Measurements from ENCODE around the gene MADCAM1.
A peak's percentile ranks its signal among the peaks of the same experiment; 100 is the strongest.
"Not testable (repeated sequence)": the region's sequence is repeated elsewhere in the genome, so short reads cannot be mapped to it uniquely, and the experiment has no call there.

MADCAM1 gene

DNA sequence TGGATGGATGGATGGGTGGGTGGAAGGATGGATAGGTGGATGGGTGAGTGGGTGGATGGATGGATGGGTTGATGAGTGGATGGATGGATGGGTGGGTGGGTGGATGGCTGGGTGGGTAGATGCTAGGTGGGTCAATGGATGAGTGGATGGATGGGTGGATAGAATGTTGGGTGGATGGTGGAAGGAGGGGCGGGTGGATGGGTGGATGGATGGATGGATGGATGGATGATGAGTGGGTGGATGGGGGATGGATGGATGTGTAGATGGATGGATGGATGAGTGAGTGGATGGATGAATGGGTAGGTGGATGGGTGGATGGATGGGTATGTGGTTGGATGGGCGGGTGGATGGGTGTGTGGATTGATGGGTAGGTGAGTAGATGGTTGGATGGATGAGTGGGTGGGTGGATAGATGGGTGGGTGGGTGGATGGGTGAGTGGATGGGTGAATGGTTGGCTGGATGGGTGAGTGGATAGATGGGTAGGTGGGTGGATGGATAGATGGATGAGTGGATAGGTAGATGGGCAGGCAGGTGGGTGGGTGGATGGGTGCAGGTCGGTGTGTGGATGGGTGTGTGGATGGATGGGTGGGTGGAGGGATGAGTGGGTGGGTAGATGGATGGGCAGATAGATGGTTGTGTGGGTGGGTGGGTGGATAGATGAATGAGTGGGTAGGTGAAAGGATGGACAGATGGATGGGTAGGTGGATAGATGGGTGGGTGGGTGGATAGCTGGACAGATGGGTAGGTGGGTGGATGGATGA is 31.1 kb upstream of the MADCAM1 start:
- DNase-seq: no peak

DNA sequence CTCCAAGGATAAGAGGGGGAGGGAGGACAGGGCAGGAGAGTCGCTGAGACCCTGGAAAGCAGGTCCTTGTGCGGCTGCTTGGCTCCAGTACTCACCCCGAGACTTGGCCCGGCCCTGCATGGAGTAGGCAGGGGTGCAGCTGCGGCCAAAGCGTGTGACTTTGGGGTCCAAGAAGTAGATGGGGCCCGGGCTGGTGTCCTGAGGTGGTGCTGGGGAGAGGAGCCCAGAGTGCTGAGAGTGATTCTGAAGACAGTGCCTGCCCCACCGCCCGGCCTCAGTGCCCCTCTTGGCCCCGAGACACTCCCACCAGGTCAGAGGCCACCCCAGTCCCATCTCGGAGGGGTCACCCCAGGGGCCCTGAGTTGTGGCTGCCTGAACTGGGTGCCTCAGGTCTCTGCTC is 28.7 kb upstream of the MADCAM1 start:
- DNase-seq: no peak

DNA sequence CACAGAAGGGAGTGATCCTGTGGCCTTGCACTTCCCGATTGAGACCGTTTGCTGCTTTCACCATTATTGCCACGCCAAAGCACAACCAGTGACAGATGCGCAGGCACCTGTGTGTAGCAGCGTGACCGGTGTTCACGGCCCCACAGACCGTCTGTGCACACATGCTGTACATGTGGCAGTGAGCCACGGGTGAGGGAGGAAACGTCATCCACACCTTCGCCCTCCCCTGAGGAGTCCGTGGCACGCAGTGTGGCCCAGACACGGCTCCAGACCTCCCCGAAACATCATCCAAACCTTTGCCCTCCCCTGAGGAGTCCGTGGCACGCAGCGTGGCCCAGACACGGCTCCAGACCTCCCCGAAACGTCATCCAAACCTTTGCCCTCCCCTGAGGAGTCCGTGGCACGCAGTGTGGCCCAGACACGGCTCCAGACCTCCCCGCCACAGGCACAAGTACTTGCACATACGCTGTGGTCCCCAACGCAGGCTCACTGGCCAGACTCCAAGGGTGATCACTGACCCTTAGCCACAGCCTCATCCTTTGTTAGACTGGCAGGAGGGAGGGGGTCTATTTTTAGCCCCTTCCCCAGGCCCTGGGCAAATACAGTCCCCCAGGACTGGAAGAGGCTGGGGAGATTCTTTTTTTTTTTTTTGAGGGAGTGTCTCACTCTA is 27.6 kb upstream of the MADCAM1 start:
- no peak for DNase-seq

DNA sequence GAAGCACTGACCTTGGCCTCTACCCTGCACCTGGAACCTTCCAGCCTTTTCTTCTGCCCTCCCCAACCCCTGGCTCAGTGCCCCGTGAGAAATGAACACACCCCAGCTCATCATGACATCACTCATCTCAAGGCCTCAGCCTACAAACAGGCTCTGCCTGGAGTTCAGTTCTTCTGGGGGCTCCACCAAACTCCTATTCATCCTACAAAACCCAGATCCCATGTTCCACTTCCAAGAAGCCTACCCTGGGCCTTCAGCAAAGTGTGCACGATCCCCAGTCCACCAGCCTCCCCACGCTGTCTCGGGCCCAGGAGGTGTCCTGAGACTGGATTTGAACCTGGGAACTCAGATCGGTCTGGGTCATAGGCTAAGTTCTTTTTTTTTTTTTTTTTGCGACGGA is 26.5 kb upstream of the MADCAM1 start:
- DNase-seq: no peak

DNA sequence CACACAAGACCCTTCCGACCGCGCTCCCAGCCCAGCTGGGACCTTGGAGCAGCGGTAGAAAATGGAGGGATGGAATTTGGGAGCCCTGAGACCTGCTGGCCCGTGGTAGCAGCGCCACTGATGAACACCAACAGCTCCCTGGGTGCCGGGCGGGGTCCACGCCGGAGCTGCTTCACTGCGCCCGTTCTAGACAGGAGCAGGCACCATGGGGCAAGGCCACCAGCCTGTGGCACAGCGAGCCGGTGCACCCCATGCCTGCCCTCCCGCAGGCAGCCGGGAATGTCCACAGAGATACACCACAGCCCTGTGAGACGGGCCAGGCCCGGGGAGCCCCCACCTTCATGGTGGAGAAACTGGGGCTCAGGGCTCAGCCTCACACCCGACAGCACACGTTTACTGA is 25.6 kb upstream of the MADCAM1 start:
- no peak for DNase-seq

DNA sequence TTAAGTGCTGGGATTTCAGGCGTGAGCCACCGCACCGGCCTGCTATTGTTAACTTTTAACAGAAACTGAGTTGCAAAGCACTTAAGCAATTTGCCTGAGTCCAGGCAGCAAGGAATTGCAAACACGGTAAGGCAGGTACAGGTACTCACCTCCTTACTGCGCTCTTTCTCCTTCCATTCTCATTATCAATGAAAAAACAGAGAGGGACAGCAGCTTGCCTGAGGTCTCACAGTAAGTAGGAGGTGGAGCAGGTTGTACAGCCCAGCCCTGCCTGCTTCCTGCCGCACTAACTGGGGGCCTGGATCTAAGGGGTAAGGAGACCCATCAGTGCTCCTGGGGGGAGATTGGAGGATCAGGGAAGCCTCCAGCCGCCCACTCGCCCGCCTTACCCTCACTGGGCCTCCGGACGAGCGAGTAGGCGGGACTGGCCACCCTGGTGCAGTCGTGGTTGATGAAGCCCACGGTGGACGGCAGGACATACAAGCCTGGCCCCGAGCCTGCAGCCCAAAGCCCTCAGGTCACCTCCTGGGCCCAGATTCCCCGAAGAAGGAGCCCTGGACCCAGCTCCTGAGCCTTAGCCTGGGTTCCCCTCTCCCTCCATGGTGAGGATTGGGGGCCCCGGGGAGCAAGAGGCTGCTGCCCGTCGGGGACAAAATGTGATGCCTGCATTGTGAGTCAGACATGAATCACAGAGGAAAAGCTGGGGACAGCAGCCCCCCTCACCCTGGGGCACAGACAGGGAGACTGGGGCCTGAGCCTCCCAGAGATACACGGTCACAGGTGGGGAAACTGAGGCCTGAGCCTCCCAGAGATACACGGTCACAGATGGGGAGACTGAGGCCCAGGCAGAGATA is 24.1 kb upstream of the MADCAM1 start:
- DNase-seq: no peak

DNA sequence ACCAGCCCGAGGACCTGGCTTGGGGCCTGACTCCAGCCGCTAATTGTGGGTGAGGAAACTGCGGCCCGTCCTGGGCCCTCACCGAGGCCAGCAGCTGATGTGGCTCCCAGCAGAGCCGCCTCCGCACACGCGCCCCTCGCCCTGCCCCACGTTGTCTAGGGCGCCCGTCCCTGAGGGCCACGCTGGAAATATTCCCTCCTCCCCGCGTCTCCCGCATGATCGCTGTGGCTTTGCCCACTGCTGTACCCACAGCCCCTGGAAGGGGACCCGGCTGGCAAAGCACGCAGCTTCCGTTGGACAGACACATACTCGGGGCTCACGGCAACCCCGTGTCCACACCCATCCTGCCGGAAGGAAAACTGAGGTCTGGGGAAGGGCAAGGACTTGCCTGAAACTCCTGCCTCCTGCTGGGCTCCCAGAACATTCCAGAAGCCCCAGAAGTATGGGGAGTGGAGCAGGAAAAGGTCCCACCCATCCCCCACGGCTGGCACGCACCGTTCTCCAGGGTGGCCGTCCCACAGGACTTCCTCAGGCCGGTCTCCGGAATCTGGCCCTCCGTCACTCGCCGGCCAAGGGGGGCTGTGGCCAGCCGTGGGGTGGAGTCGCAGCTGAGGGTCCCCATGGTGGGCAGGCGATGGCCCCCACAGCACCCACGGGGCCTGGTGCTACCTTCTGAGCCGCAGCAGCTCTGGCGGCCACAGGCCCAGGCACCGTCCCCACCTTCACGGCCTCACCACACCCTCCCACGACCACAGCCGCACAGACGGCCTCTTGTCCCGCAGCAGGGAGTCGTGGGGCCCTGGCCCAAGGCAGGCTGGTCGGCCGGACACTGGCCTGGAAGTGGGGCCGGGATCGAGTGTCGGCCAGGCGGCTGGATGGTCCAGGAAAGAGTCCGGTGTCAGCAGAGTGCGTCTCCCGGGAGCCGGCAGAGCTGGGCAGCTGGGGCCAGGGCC is 21.9 kb upstream of the MADCAM1 start:
- no peak for DNase-seq

DNA sequence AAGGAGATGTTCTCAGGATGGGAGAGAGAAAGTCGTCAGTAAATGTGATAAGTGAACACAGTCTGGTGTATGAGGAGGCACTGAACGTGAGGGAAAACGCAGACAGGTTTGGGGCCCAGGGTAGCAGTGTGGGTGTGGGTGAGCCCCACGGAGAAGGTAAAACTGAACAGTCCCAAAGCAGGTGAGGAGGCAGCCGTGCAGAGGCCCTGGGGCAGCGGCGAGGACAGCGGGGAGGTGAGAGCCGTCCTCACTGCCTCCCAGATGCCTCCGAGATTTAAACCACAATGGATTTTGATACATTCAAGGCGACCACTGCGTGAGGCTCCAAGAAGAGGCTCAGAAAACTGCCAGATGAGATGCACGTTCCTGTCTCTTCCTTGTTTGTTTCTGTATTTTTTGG is 20.9 kb upstream of the MADCAM1 start:
- DNase-seq: no peak

DNA sequence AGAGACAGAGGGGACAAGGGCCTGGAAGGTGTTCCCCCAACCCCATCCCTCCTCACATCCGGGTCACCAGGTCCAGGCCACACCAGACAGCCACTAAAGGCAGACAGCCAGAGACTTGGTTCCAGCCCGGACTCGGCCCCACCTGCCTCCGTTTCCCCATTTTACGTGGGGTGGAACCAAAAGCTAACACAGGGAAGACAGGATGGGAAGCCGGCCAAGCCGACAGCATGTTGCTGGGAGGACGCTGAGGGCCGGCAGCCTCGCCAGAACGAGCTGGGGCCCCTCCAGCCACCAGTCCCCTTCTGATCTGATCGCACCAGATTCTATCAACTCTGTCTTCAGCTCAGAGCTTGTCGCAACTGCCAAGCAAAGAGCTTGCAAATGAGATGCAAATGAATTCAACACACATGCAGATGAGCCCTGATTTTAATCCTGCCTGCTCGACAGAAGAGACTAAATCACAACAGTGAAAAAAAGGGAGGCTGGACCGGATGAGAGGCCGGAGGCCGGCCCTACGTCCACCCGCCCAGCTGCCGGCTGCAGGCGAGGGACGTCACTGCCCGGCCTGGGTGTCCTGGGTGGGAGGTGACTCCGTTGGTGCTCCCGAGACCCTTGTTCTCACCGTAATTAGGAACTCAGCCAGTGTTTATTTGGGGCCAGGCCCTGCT is 17.9 kb upstream of the MADCAM1 start:
- no peak for DNase-seq

DNA sequence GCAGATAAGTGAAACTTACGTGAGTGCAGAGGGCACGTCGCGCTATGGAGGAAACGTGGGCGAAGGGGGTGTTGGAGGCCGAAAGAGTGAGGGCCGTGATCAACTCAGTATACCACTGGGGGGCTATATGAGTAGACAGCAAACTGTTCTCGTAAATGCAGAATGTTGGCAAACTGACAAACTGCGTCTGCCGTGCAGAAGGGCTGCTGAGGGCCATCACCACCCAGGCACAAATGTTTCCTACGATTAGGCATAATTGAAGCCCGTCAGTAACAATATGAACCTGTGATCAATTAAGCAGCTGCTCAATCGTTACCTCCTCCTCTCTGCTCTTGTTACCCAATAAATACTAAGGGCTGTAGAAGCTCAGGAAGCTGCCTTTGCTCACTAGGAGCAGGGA is 17.3 kb upstream of the MADCAM1 start:
- no peak for DNase-seq

DNA sequence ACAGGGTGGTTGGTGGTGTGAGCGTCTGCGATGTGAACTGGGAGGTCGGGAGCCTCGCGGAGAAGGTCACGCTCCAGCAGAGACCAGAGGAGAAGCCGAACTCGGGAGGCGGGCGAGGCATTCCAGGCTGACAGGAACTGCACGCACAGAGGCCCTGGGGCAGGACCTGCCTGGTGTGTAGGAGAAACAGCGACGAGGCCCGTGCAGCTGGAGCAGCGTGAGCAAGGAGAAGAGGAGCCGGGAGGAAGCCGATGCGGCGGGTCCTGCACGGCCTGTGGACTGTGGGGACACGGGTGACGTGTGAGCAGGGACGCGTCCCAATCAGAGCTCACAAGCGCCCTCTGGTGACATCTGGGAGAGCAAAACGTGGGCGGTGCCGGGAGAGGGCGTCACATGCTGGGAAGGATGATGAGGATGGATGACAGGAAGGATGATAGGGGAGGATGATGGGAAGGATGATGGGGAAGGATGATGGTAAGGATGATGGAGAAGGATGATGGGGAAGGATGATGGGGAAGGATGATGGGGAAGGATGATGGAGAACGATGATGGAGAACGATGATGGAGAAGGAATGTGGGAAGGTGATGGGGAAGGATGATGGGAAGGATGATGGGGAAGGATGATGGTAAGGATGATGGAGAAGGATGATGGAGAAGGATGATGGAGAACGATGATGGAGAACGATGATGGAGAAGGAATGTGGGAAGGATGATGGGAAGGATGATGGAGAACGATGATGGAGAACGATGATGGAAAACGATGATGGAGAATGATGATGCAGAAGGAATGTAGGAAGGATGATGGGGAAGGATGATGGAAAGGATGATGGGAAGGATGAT is 16.1 kb upstream of the MADCAM1 start:
- DNase-seq: peak; percentile 81

DNA sequence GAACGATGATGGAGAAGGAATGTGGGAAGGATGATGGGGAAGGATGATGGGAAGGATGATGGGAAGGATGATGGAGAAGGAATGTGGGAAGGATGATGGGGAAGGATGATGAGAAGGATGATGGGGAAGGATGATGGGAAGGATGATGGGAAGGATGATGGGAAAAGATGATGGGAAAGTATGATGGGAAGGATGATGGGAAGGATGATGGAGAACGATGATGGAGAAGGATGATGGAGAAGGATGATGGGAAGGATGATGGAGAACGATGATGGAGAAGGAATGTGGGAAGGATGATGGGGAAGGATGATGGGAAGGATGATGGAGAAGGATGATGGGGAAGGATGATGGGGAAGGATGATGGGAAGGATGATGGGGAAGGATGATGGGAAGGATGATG is 15.2 kb upstream of the MADCAM1 start:
- DNase-seq: not testable (repeated sequence)

DNA sequence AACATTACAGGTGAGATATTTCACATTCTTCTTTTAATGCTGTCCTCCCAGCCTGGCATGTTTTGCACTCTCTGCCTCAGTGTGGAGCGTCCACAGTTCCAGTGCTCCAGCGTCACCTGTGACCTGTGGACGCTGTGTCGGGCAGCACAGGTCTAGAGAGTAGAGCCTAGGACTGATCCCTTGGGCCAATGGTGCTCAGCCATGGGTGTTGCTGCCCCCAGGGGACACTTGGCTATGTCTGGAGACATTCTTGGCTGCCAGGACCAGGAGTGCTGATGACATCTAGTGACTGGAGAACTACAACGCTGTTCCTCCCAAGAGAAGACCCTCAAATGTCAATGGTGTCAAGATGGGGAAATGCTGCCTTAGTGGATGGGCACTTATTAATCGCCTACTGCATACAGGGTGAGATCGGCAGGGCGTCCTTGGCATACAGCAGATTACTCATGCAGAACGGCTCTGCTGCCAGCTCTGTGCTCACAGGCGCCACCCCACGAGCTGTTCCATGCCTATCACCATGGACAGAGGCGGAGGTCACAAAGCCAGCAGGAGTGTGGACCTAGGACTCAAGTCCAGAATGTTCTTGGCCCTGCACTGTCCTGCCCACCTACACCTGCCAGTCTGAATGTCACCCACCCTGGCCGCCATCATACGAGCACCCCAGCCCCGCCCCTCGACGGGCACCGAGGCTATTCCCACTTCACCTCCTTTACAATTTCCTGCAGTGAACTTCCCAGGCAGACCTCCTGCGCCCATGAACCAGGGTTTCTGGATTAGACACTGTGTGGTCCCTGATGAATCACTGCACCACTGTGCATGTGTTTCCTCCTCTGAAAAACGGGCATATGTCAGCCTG is 13.9 kb upstream of the MADCAM1 start:
- DNase-seq: no peak

DNA sequence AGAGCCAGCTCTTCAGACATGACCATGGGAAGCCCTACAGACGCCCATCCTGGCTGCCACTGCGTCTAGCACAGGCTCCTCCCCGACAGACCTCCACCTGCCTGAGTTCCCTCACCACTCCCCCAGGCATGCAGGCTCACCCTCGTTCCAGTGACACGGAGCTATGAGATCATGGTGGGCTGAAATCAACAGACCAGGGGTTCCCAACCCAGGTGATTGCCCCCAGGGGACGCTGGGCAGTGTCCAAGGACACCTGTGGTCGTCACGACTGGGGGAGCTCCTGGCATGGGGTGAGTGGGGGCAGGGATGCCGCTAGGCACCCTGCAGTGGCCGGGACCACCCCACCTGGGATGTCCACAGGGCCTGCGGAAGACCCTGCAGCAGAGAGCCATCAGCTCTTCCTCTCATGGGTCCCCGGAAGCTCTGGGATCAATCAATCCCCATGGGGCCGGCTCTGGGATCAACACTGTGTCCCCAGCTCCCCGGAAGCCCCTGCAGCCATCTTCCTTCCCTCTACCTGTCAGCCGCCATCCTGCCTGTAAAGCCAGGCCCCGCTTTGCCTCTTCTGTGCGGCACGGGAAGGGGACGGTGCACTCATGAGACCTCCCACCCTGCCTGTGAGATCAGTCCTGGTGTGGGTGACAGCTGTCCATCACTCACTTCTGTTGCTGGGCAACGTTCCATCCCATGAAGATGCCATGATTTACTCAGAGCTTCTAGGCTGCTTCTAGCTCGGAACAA is 12.8 kb upstream of the MADCAM1 start:
- DNase-seq: no peak

DNA sequence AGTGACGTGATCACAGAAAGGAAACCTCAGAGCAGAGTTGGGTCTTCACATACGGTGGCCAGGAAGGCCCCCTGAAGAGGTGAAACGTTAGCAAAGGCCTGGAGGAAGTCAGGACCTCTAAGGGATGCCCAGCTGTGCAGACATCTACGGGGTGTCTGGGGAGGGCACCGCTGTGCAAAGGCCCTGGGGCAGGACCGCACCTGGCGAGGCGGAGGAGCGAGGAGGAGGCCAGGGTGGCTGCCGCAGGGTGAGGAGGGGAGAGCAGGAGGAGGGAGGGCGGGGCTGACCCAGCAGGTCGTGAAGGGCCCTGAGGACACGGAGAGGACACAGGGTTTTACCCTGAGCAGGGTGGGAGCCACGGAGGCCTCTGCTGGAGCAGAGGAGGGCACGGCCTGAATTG is 11.8 kb upstream of the MADCAM1 start:
- DNase-seq: no peak

DNA sequence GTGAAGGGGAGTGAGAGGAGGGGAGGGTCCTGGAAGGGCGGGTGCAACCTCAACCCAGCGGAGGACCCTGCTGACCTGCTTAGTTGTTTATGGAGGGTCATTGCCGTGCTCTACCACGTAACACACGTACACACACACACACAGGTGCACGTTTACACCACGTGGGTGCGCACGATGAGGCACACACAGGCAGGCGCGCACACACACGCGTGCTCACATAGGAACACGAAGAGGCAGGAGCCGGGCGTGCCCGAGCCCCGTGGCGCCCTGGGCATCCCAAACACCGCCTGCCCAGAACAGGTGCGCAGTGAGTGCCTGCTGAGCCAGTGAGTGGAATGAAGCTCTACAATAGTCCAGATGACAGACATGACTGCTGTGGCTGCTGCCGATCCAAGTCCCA is 11.2 kb upstream of the MADCAM1 start:
- DNase-seq: no peak

DNA sequence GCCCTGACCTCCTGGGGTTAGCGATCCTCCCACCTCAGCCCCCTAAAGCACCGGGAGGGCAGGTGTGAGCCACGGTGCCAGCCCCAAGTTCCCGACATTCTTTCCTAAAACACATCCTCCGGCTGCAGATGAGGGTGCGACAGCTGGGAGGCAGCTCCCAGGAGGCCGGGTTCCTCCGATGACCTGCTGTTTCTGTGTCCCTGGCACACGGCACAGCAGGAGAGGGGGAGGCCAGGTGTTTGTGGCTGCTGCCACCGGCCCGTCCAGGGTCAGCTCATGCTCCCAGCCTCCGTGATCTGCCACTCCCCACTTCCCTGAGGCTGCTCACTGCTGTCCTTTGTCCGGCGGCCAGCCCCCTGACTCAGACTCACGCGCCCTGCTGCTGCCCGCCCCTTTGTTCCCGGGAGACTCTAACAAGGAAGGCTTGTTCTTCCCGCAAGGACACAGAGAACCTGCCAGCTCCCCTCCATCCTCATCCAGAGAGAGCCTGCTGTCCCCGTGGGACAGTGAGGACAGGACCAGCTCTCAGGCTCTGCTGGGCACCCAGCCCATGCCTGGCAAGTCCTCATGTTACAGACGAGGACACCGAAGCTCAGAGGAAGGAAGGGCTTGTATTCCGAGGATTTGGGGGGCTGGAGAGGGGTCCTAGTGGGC is 10.6 kb upstream of the MADCAM1 start:
- DNase-seq: peak; percentile 56
